ENCODE measurements around the gene NDUFV3. TPM values are rescaled to one million over a fixed set of nuclear protein-coding genes. Genes with fewer than 3 reads are reported as not detected.

The NDUFV3 gene
- total and polyA plus RNA-seq, 2 of the 8 experiments (the other 6 are each of a cell fraction or from before 2014, with no cell fraction given) = 17.0 to 44.4 TPM

DNA sequence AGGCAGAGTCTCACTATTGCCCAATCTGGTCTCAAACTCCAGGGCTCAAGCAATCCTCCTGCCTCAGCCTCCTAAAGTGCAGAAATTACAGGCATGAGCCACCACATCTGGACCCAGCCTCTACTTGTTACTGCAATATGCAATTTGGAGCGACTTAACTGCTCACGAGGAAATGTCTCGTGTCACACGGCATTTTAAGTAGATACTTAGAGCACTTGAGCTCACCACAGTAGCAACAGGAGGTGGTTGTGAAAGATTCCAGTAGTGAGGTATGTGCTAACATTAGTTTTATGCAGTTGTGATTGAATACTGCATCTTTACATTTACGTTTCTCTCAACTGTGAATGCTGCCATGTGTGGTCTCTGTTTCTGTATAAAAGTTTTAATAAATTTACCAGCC lies 5.8 kb upstream of the NDUFV3 start (continued):
- no peak for TF ChIP-seq SAP30 (IDR thresholded peaks at IDR 0.05; ENCODE audit: insufficient read depth, insufficient replicate concordance, low read length)

Measured in H1 (cell line).